Stomach (tissue), 9 donors: ENCODE data around the gene NTM. TPM values are rescaled to one million over a fixed set of nuclear protein-coding genes. Genes with fewer than 3 reads are reported as not detected.

Experiments used
- DNase-seq, 2 donors: peaks; one replicate each; pipeline versions ENCODE4 v3.0.0 to v3.0.0-alpha.2; 2013 to 2019
- H3K27ac ChIP-seq, 5 donors: fragments of 200-600 bp in 4 of 5; sonication (generic) in 4 of 5; one replicate each; pipeline ENCODE4 v1.5.1; 2013 to 2019; ENCODE audit warnings: mild to moderate bottlenecking in 1 of 5, moderate library complexity in 1 of 5
- H3K27me3 ChIP-seq, 3 donors: fragments of 200-600 bp; sonication (generic); one replicate each; pipeline ENCODE4 v1.5.1; 2017 to 2019; ENCODE audit warnings: mixed run types in 1 of 3
- H3K36me3 ChIP-seq, 4 donors: fragments of 200-600 bp; sonication (generic); 1 replicate in 3 of 4; 2 replicates in 1 of 4; pipeline ENCODE4 v1.5.1; 2016 to 2019
- H3K4me1 ChIP-seq, 4 donors: fragments of 200-600 bp; sonication (generic); one replicate each; pipeline ENCODE4 v1.5.1; 2016 to 2019
- H3K4me3 ChIP-seq, 4 donors: fragments of 200-600 bp; sonication (generic) in 3 of 4; one replicate each; pipeline ENCODE4 v1.5.1; 2016 to 2019; ENCODE audit warnings: mild to moderate bottlenecking in 1 of 4
- H3K9me3 ChIP-seq, 4 donors: fragments of 200-600 bp; sonication (generic); one replicate each; pipeline ENCODE4 v1.5.1; 2016 to 2019
- EP300 ChIP-seq: sonication (generic); formaldehyde crosslinking; IDR thresholded peaks from one replicate; pipeline ENCODE4 v1.6.1; 2017; ENCODE audit warnings: antibody characterized with exemption
- POLR2A ChIP-seq, 4 donors: fragments of 450-650 bp; IDR thresholded peaks; one replicate each; pipeline ENCODE4 v1.6.1; 2016; ENCODE audit warnings: antibody characterized with exemption in 4 of 4, control low read depth in 2 of 4, mild to moderate bottlenecking in 1 of 4, moderate library complexity in 1 of 4
- POLR2AphosphoS5 ChIP-seq, 3 donors: sonication (generic); formaldehyde crosslinking; IDR thresholded peaks; one replicate each; pipeline ENCODE4 v1.6.1; 2016; ENCODE audit warnings: antibody characterized with exemption in 3 of 3
- WGBS, 5 donors: extraction: QIAGEN DNeasy Blood & Tissue Kit in 3 of 5; methylation state at CpG; one replicate each; pipeline versions ENCODE4 v1.1.5 to v1.1.7; 2013 to 2018; 5-methylcytosine and 5-hydroxymethylcytosine counted together
- intact Hi-C: fragments of 100-400 bp; cut with DNase I; formaldehyde crosslinking; loops from one replicate; pipeline ENCODE4 v1.15.1; 2023; ENCODE audit warnings: low total_unique reads
- polyA plus RNA-seq, 3 donors: library from polyadenylated mRNA; stranded (reverse); fragments of 200-250 nt; gene quantifications; one replicate each; pipeline ENCODE4 v1.2.3, GENCODE V29; 2013
- total RNA-seq, 5 donors: library from RNA; depleted of rRNA; stranded (reverse); fragments of >200 nt; gene quantifications; one replicate each; pipeline versions ENCODE4 v1.1.0 to v1.2.3, GENCODE V29; 2014 to 2016
- TF ChIP-seq, protein P1 (sequence below), 7 experiments: fragments of 450-650 bp in 4 of 7; fragments of 200-600 bp in 3 of 7; sonication (generic) in 3 of 7; IDR thresholded peaks; one replicate each; pipeline ENCODE4 v1.5.1; 2016 to 2019; ENCODE audit warnings: antibody characterized with exemption in 7 of 7, control low read depth in 2 of 7, mild to moderate bottlenecking in 1 of 7
- donor health status: healthy with polysubstance abuse.
- donor health status: Bipolar disorder and iron deficiency.
- donor health status: healthy.

Gene NTM
- total and polyA plus RNA-seq, 8 donors, result 0.50 to 8.4 (median 1.3) TPM; not detected in 3

DNA sequence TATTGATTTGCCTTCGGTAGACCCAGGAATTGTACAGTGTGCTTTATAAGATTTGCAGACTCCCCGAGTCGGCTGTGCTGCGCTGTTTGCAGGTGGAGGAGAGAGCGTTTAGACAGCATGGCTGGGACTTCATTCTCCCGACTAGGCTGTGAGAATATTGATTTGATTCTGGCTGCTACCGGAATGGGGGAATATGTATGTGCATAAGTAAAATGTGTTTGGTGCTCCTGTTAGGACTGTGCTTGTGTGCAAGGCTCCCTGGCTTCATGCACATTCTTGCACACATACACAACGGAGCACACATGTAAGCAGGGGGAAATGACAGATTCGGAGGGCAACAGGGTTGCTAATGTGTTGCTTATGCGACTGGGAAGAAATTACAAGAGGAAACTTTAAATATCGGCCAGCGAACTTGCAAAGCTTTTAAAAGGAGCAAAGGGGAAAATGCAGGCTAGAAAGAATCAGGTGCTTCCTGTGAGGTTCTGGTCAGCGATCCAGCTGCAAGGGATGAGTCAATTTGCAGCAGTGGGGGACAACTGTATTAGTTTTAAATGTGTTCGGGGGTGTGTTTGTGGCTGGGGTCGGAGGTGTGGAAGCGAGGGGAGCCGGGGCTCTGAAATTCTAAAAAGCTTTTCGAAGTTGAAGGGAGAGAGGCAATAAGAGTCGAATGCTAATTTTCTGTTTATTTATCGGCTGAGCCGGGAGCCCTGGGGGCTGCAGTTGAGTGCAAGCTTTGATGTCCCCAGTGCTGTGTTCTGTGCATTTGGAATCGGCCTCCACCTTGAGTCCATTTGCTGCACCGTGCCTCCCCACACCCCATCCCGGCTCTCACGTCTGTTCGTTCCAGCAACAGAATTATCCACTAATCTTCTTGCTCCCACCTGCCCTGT is 731 bp downstream of the NTM start:
- peak in 1 of 2 donors; percentile 12 for DNase-seq
- Histone ChIP-seq H3K4me1 (peaks cover 0 to 19% (median 13%) of the 10 kb centered on the region in 4 donors), H3K9me3 (no peaks in the 10 kb centered on the region), H3K36me3 (no peaks in the 10 kb centered on the region), H3K27me3 (peaks cover 0 to 56% (median 33%) of the 10 kb centered on the region in 3 donors), H3K27ac (no peak overlapping the region), H3K4me3 (peak overlapping the region; percentile 7 to 28 (median 24))
- intact Hi-C loops, result no loop called here
- WGBS, 5 donors, result 9 to 13% (median 11%) methylated on average over 26 of the region's 26 CpGs
- TF ChIP-seq, protein P1, sequence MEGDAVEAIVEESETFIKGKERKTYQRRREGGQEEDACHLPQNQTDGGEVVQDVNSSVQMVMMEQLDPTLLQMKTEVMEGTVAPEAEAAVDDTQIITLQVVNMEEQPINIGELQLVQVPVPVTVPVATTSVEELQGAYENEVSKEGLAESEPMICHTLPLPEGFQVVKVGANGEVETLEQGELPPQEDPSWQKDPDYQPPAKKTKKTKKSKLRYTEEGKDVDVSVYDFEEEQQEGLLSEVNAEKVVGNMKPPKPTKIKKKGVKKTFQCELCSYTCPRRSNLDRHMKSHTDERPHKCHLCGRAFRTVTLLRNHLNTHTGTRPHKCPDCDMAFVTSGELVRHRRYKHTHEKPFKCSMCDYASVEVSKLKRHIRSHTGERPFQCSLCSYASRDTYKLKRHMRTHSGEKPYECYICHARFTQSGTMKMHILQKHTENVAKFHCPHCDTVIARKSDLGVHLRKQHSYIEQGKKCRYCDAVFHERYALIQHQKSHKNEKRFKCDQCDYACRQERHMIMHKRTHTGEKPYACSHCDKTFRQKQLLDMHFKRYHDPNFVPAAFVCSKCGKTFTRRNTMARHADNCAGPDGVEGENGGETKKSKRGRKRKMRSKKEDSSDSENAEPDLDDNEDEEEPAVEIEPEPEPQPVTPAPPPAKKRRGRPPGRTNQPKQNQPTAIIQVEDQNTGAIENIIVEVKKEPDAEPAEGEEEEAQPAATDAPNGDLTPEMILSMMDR (IDR thresholded peaks at IDR 0.05), result no peak

DNA sequence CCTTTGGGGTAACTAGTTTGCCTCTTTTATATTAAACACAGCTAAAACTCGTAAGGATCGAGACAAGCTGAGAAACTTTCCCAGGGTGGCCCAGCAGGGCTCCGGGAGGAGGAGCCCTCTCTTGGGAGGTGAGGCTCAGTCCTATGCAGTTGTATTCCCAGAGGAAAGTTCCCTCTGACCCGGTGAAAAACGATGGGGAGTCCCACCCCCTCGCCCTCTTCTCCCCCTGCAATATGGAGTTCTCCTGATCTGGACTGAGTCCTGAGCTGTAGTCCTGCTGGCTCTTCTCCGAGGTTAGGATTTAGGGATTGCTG is 1.3 kb downstream of the NTM start:
- Histone ChIP-seq H3K36me3 (no peaks in the 10 kb centered on the region), H3K9me3 (no peaks in the 10 kb centered on the region), H3K4me3 (peak overlapping the region in 2 of 4 donors; percentile 24 to 28), H3K4me1 (peaks cover 0 to 19% (median 13%) of the 10 kb centered on the region in 4 donors), H3K27ac (no peak overlapping the region), H3K27me3 (peaks cover 0 to 56% (median 33%) of the 10 kb centered on the region in 3 donors)
- intact Hi-C loops, result no loop called here
- TF ChIP-seq POLR2A (IDR thresholded peaks at IDR 0.05) (no peak), POLR2AphosphoS5 (IDR thresholded peaks at IDR 0.05) (no peak), EP300 (no peak)
- TF ChIP-seq, protein P1 (IDR thresholded peaks at IDR 0.05), result no peak
- DNase-seq, result no peak
- 15 to 20% (median 17%) methylated on average over 7 of the region's 7 CpGs for WGBS, 5 donors

DNA sequence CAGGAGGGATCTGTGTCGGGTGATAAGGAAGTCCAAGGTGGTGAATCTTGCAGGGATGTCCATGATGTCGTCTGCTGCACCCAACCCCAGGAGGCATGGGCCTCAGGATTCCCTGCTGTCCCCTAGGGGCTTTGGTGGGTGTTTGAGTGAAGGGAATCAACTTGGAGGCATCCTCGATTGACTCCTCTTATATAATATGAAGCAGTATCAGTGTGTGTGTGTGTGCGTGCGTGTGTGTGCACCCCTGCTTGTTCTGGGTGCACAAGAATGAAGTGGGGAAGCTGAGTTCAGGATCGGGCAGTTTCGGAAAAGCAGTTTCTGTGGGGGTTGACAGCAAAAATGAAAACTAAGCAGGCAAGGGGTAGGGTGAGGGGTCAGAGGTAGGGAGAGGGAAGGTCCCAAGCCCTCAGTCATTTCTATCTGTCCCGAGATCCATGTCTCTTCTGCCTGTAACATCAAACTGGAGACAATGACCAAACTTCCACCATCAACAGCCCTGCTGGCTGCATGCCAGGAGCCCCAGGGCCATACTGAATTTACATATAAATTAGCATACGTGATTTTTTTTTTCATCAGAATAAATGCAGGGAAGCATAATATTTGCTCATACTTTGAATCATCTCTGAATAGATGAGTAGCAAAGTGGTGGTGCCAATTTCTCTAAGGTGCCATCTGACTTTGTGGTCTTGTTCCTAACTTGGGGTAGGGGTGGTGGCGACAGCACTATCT is 2.0 kb downstream of the NTM start:
- 78 to 85% (median 81%) methylated on average over 10 of the region's 10 CpGs for WGBS, 5 donors
- Histone ChIP-seq H3K36me3 (no peaks in the 10 kb centered on the region), H3K27me3 (peaks cover 0 to 59% (median 33%) of the 10 kb centered on the region in 3 donors), H3K4me1 (peaks cover 0 to 19% (median 13%) of the 10 kb centered on the region in 4 donors), H3K9me3 (no peaks in the 10 kb centered on the region), H3K4me3 (peak overlapping the region in 1 of 4 donors; percentile 28), H3K27ac (no peak overlapping the region)
- intact Hi-C loops, result no loop called here
- DNase-seq, result no peak
- TF ChIP-seq POLR2A (IDR thresholded peaks at IDR 0.05) (no peak), EP300 (no peak), POLR2AphosphoS5 (IDR thresholded peaks at IDR 0.05) (no peak)
- TF ChIP-seq, protein P1 (IDR thresholded peaks at IDR 0.05), result no peak

DNA sequence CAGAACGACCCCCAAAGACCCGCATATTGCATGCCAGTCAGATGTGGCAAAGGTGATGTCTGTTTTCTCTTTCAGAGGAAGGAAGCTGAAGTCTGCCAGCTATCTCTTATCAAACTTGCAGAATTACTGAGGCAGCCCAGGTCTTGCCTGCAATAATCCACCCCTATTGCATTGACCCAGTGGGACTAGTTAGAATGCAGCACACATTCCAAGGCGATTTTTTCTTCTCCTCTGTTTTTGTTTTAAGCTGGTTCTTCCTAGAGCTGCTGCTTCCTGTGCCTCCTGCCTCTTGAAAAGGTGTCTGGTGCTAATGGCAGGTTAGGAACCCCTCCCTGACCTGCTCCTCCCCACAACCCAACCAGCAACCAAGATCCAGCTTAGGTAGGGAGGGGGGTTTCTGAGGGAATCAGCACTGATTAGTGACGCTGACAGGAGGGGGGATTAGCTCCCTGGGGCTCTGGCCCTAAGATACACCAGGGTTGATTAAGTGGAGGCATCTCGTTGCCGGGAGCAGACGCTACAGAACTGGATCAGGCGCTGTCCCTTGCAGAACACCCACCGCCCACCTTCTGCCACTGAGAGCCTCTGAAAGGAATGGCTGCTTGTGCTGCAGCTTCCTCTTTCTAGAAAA is 2.8 kb downstream of the NTM start:
- Histone ChIP-seq H3K27me3 (peaks cover 0 to 59% (median 33%) of the 10 kb centered on the region in 3 donors), H3K9me3 (no peaks in the 10 kb centered on the region), H3K36me3 (no peaks in the 10 kb centered on the region), H3K4me1 (peaks cover 0 to 19% (median 13%) of the 10 kb centered on the region in 4 donors), H3K27ac (no peak overlapping the region), H3K4me3 (no peak overlapping the region)
- no peak for DNase-seq
- TF ChIP-seq, protein P1 (IDR thresholded peaks at IDR 0.05), result no peak
- TF ChIP-seq POLR2AphosphoS5 (IDR thresholded peaks at IDR 0.05), result no peak
- TF ChIP-seq POLR2A (IDR thresholded peaks at IDR 0.05), result no peak
- no peak for TF ChIP-seq EP300
- intact Hi-C loops, result no loop called here
- 42 to 55% (median 46%) methylated on average over 9 of the region's 9 CpGs for WGBS, 5 donors
